ENCODE measurements around the gene PDE4D. TPM values are rescaled to one million over a fixed set of nuclear protein-coding genes. Genes with fewer than 3 reads are reported as not detected.

The PDE4D gene
- total RNA-seq, 1 experiment from 2014 or later: 2.1 TPM

GRCh38 chr5:59179704-59180103, 713.8 kb downstream of the PDE4D start:
- H3K36me3 Mint-ChIP-seq (ENCODE audit: insufficient read depth in 1 of 3, low read depth in 3 of 3): no peaks in the 10 kb centered on the region
- H4K20me1 ChIP-seq (ENCODE audit: control insufficient read depth, insufficient read depth, insufficient read length): no peaks in the 10 kb centered on the region
- no peak overlapping the region for H2BK120ac ChIP-seq (ENCODE audit: low read depth, low read length, poor library complexity, severe bottlenecking)
- H3K56ac ChIP-seq (ENCODE audit: insufficient read length, low read depth, low read length): no peak overlapping the region
- no peak overlapping the region for H3K14ac ChIP-seq (ENCODE audit: insufficient read depth, low read length)
- H3K27ac ChIP-seq (ENCODE audit: insufficient read length, low read depth, low read length): no peak overlapping the region
- no peaks in the 10 kb centered on the region for H3K23me2 ChIP-seq (ENCODE audit: insufficient read length, low read depth, low read length, poor library complexity, severe bottlenecking)
- peaks cover 3% of the 10 kb centered on the region; the same call in 1 of the 2 replicates for H3K4me1 ChIP-seq (ENCODE audit: insufficient read depth, low read length)
- H3K4ac ChIP-seq (ENCODE audit: low read depth, low read length): no peak overlapping the region
- H3K27me3 ChIP-seq (ENCODE audit: insufficient read depth, low read length): no peaks in the 10 kb centered on the region
- no peak overlapping the region for H3T11ph ChIP-seq (ENCODE audit: low read length)
- H3K79me1 ChIP-seq (ENCODE audit: insufficient read depth, low read depth, low read length, poor library complexity, severe bottlenecking): no peaks in the 10 kb centered on the region
- H2BK20ac ChIP-seq (ENCODE audit: low read depth, low read length, poor library complexity, severe bottlenecking): no peak overlapping the region
- H4K5ac ChIP-seq (ENCODE audit: insufficient read length, low read depth, low read length): no peak overlapping the region
- H2AFZ ChIP-seq (ENCODE audit: low read length): no peak overlapping the region
- no peak overlapping the region for H3K4me3 Mint-ChIP-seq
- H3K27ac Mint-ChIP-seq: no peak overlapping the region
- no CpG with 5 or more reads among the region's 2 CpGs for WGBS (ENCODE audit: extremely low coverage, insufficient read length, low lambda C conversion rate)
- no peak overlapping the region for H2BK5ac ChIP-seq (ENCODE audit: insufficient read length, low read length)
- no peak for DNase-seq
- no peak overlapping the region for H2BK15ac ChIP-seq (ENCODE audit: low read depth, low read length)
- no peak overlapping the region for H4K8ac ChIP-seq (replicated peaks; ENCODE audit: insufficient read length, low read depth, low read length)
- no peak overlapping the region for H3K4me2 ChIP-seq (ENCODE audit: insufficient read depth, insufficient read length, low read length)
- H2AK5ac ChIP-seq (ENCODE audit: insufficient read length, low read length): no peak overlapping the region
- H3K9ac ChIP-seq (ENCODE audit: extremely low read depth, insufficient read length, low read length): no peak overlapping the region
- no peaks in the 10 kb centered on the region for H3K9me3 ChIP-seq (ENCODE audit: control insufficient read depth, low read depth, low read length)
- H3K27me3 Mint-ChIP-seq (ENCODE audit: low read depth): no peaks in the 10 kb centered on the region
- H3K18ac ChIP-seq (ENCODE audit: insufficient read length, low read depth, low read length): no peak overlapping the region
- H3K4me1 Mint-ChIP-seq: peaks cover 15 to 16% of the 10 kb centered on the region in 2 experiments
- H3K79me2 ChIP-seq (ENCODE audit: insufficient read depth, low read length): no peaks in the 10 kb centered on the region
- no peak overlapping the region for H2BK12ac ChIP-seq (ENCODE audit: insufficient read length, low read depth, low read length)
- no peak overlapping the region for H4K91ac ChIP-seq (ENCODE audit: insufficient read length, low read depth, low read length)
- TF ChIP-seq CTCF (conservative IDR thresholded peaks at IDR 0.05): no peak
- no peak overlapping the region for H3K23ac ChIP-seq (ENCODE audit: insufficient read length, low read depth, low read length)
- H3K9me3 Mint-ChIP-seq: no peaks in the 10 kb centered on the region
